Gastroesophageal sphincter (tissue), 4 donors: ENCODE data around the gene PCYT1A. TPM values are rescaled to one million over a fixed set of nuclear protein-coding genes. Genes with fewer than 3 reads are reported as not detected.

Experiments
- ATAC-seq: fragments of 150-250 bp; one replicate; pipeline ENCODE4 v1.9.1; 2016; ENCODE audit warnings: mild to moderate bottlenecking, moderate library complexity
- H3K27ac ChIP-seq, 4 donors: fragments of 200-600 bp; sonication (generic) in 3 of 4; 1 replicate in 3 of 4; 2 replicates in 1 of 4; pipeline ENCODE4 v1.5.1; 2016 to 2019
- H3K27me3 ChIP-seq: fragments of 200-600 bp; sonication (generic); one replicate; pipeline ENCODE4 v1.5.1; 2019
- H3K36me3 ChIP-seq, 2 donors: fragments of 200-600 bp; sonication (generic); one replicate each; pipeline ENCODE4 v1.5.1; 2019; ENCODE audit warnings: control low read depth in 1 of 2
- H3K4me1 ChIP-seq, 3 donors: fragments of 200-600 bp; sonication (generic); 1 replicate in 2 of 3; 2 replicates in 1 of 3; pipeline ENCODE4 v1.5.1; 2016 to 2019; ENCODE audit warnings: control low read depth in 2 of 3
- H3K4me3 ChIP-seq, 2 donors: fragments of 200-600 bp; sonication (generic); one replicate each; pipeline ENCODE4 v1.5.1; 2019; ENCODE audit warnings: mild to moderate bottlenecking in 1 of 2, moderate library complexity in 1 of 2
- H3K9me3 ChIP-seq, 3 donors: fragments of 200-600 bp; sonication (generic); one replicate each; pipeline ENCODE4 v1.5.1; 2017 to 2019; ENCODE audit warnings: control low read depth in 2 of 3
- EP300 ChIP-seq: sonication (generic); formaldehyde crosslinking; IDR thresholded peaks from one replicate; pipeline ENCODE4 v1.6.1; 2017; ENCODE audit warnings: antibody characterized with exemption, mild to moderate bottlenecking
- POLR2A ChIP-seq, 2 donors: fragments of 450-650 bp; IDR thresholded peaks; one replicate each; pipeline ENCODE4 v1.6.1; 2017; ENCODE audit warnings: antibody characterized with exemption in 2 of 2, mild to moderate bottlenecking in 2 of 2, moderate library complexity in 1 of 2
- POLR2AphosphoS5 ChIP-seq: sonication (generic); formaldehyde crosslinking; IDR thresholded peaks from one replicate; pipeline ENCODE4 v1.6.1; 2017; ENCODE audit warnings: antibody characterized with exemption
- WGBS, 2 donors: methylation state at CpG; one replicate each; pipeline ENCODE4 v1.1.5; 2018; ENCODE audit warnings: low coverage in 1 of 2; 5-methylcytosine and 5-hydroxymethylcytosine counted together
- total RNA-seq, 4 donors: library from RNA; depleted of rRNA; stranded (reverse); fragments of >200 nt; gene quantifications; one replicate each; pipeline ENCODE4 v1.1.0, GENCODE V29; 2016
- TF ChIP-seq, protein P1 (sequence below), 4 experiments: fragments of 200-600 bp in 2 of 4; fragments of 450-650 bp in 2 of 4; sonication (generic) in 1 of 4; IDR thresholded peaks; one replicate each; pipeline ENCODE4 v1.5.1; 2017 to 2019; ENCODE audit warnings: antibody characterized with exemption in 4 of 4, mild to moderate bottlenecking in 2 of 4, moderate library complexity in 2 of 4

The PCYT1A gene
- total RNA-seq, 4 donors from 2014 or later = 60.3 to 92.6 (median 81.0) TPM

DNA sequence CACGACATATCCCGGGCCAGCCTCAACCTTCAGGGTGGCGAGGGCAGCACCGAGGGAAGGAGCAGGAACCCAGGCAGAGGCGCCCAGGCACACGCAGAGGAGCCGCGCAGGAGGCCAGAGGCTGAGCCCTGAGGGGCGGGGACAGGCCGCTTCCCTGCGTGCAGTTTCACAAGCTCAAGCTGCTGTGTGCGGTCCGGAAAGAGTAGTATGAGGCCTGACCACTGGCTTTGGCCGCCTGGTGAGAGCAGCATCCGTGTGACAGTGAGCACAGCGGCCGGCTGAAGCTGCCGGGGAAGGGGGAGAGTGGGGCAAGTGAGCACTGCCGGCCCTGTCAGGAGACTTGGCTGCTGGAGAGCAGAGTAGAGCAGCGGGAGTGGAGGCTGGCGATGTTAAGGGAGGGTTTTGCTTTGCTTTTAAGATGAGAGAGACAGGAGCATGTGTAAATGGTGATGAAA, 85.0 kb downstream of the PCYT1A start:
- 44 to 80% methylated on average over 2 to 18 of the region's 21 CpGs for WGBS, 2 donors
- H3K27ac ChIP-seq = no peak overlapping the region
- H3K36me3 ChIP-seq = no peaks in the 10 kb centered on the region
- peaks cover 38% of the 10 kb centered on the region for H3K27me3 ChIP-seq
- peak; percentile 69 for ATAC-seq
- H3K9me3 ChIP-seq = no peaks in the 10 kb centered on the region
- TF ChIP-seq, protein P1, sequence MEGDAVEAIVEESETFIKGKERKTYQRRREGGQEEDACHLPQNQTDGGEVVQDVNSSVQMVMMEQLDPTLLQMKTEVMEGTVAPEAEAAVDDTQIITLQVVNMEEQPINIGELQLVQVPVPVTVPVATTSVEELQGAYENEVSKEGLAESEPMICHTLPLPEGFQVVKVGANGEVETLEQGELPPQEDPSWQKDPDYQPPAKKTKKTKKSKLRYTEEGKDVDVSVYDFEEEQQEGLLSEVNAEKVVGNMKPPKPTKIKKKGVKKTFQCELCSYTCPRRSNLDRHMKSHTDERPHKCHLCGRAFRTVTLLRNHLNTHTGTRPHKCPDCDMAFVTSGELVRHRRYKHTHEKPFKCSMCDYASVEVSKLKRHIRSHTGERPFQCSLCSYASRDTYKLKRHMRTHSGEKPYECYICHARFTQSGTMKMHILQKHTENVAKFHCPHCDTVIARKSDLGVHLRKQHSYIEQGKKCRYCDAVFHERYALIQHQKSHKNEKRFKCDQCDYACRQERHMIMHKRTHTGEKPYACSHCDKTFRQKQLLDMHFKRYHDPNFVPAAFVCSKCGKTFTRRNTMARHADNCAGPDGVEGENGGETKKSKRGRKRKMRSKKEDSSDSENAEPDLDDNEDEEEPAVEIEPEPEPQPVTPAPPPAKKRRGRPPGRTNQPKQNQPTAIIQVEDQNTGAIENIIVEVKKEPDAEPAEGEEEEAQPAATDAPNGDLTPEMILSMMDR (IDR thresholded peaks at IDR 0.05) = no peak
- TF ChIP-seq EP300 (no peak), POLR2AphosphoS5 (no peak), POLR2A (IDR thresholded peaks at IDR 0.05) (no peak)
- no peak overlapping the region for H3K4me3 ChIP-seq
- H3K4me1 ChIP-seq = peaks cover 0 to 6% (median 0%) of the 10 kb centered on the region in 3 donors

DNA sequence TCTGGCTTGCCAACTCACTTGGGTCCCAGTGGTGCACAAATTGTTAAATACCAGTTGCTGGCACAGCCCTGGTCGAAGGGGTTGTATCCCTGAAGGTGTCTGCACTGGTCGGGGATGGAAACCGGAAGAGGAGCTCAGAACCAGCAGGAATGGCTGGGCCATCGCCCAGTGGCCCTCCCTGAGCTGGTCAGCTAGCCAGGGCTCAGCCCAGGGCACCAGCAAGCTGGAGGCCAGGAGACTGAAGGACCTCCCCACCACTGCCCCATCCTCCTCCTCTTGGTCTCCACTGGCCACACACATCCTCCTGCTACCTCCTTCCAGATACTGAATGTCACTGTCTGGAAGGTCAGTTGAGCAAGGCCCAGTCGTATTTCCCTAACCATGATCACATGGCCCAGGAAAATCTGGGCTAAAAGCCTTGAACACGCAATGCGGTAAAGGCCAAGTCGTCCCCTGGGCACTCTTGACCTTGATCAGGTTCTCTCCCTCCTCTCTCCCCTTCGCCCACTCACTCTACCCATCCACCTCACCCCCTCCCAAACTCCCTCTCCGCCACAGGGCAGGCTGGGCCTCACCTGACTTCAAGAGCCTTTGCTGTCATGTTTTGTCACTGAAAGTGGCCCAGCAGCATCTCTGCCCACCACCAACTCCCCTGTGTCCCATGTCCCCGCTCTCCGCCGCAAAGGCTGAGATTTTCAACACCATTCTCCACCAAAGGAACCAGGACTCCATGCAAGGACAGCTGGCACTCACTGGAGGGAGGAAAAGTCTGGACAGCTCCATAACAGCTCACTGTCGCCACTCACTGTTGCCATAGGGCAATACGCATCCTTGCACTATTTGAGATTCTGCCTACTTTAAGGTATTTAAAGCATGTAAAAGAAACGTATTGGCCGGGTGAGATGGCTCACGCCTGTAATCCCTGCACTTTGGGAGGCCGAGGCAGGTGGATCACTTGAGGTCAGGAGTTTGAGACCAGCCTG, 88.5 kb downstream of the PCYT1A start:
- 69 to 88% methylated on average over 12 to 15 of the region's 19 CpGs for WGBS, 2 donors
- Histone ChIP-seq H3K4me3 (no peak overlapping the region), H3K27me3 (peaks cover 15% of the 10 kb centered on the region), H3K36me3 (no peaks in the 10 kb centered on the region), H3K9me3 (no peaks in the 10 kb centered on the region), H3K27ac (no peak overlapping the region), H3K4me1 (peaks cover 0 to 7% (median 0%) of the 10 kb centered on the region in 3 donors)
- TF ChIP-seq, protein P1 (IDR thresholded peaks at IDR 0.05) = no peak
- no peak for TF ChIP-seq EP300
- TF ChIP-seq POLR2A (IDR thresholded peaks at IDR 0.05) = no peak
- no peak for ATAC-seq

DNA sequence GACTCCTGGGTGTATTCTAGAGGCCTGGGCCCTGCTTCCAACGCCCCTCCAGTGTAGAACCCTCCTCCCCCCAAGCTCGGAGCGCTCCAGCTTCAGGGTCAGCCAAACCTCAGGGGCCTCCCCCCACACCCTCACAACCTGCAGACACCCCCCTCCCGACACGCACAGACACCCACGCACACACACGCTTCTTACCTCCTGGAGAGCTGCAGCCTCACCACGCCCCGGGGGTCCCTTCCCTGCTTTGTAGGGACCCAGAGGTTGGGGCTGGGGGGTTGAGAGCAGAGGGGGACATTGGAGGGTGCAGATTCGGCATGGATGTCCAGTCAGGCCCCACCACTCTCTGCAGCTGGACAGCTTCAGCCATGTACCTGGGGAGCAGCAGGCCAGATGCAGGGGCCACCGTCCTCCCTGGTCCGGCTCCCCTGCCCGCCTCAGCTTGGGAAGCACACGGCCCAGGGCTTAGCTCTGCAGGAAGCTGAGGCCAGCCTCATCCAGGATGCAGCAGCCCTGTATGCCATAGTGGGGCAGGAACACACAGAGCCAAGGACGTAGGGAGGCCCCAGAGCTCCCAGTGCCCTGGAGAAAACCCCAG, 89.3 kb downstream of the PCYT1A start:
- peaks cover 0 to 7% (median 0%) of the 10 kb centered on the region in 3 donors for H3K4me1 ChIP-seq
- no peak overlapping the region for H3K4me3 ChIP-seq
- no peaks in the 10 kb centered on the region for H3K36me3 ChIP-seq
- ATAC-seq = no peak
- H3K27ac ChIP-seq = no peak overlapping the region
- peaks cover 9% of the 10 kb centered on the region for H3K27me3 ChIP-seq
- H3K9me3 ChIP-seq = no peaks in the 10 kb centered on the region
- no CpG with 5 or more reads among the region's 15 CpGs for WGBS, 2 donors
- TF ChIP-seq POLR2AphosphoS5 (no peak), POLR2A (IDR thresholded peaks at IDR 0.05) (no peak), EP300 (no peak)
- TF ChIP-seq, protein P1 (IDR thresholded peaks at IDR 0.05) = no peak

DNA sequence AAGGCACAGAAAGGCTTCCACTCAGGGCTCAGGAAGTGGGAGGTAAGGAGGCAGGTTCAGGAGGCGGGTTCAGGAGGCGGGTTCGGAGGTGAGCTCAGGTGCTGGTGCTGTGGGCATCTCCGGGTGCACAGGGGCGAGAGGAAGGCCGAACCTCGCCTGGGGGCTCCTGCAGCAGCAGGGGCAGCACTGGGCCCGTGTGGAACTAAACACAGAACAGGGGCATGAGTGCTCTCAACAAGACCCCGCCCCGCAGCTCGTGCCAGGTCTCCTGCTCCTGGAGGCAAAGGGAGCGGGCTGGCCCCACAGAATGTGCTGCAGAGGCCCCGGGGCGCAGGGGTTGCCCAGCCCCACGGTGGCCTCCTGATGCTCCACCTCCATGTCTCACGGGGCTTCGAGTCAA, 90.0 kb downstream of the PCYT1A start:
- peaks cover 0 to 7% (median 0%) of the 10 kb centered on the region in 3 donors for H3K4me1 ChIP-seq
- H3K27ac ChIP-seq = no peak overlapping the region
- H3K36me3 ChIP-seq = no peaks in the 10 kb centered on the region
- TF ChIP-seq EP300 (no peak), POLR2AphosphoS5 (no peak), POLR2A (IDR thresholded peaks at IDR 0.05) (no peak)
- TF ChIP-seq, protein P1 (IDR thresholded peaks at IDR 0.05) = no peak
- peaks cover 2% of the 10 kb centered on the region for H3K27me3 ChIP-seq
- H3K4me3 ChIP-seq = no peak overlapping the region
- H3K9me3 ChIP-seq = no peaks in the 10 kb centered on the region
- 92% methylated on average over 7 of the region's 17 CpGs; no CpG with 5 or more reads in 1 of the 2 donors for WGBS, 2 donors
- ATAC-seq = no peak
